ENCODE results near the gene RNF220.

Gene RNF220

GRCh38 chr1:44413740-44414139, 8.7 kb downstream of the RNF220 start:
- H3K4me3 ChIP-seq (ENCODE audit: low read depth, low read length), result no peak overlapping the region
- no peak for DNase-seq (ENCODE audit: low read depth)
- no peak for TF ChIP-seq CTCF (IDR thresholded peaks at IDR 0.05; ENCODE audit: control insufficient read depth, extremely low read depth, insufficient read depth)

DNA sequence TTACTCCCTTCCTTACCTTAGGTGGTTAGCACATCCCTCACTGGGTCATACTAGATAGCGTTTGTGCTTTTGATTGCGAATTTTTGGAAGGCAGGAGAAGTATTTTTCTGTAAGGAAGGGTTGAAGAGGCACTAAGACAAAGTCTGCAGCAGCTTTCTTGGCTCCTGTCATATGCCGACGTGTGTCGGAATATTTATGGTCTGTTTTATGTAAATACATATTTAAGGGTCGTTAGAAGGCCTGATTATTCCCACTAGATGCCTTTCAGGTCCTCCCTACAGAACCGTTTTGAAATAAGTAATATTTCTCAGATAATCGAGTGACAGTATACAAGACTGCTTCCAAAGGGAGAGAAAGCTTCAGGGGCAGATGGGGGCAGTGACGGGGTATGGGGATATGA, 10.0 kb downstream of the RNF220 start:
- TF ChIP-seq CTCF (IDR thresholded peaks at IDR 0.05; ENCODE audit: control insufficient read depth, extremely low read depth, insufficient read depth), result no peak
- H3K4me3 ChIP-seq (ENCODE audit: low read depth, low read length), result no peak overlapping the region
- no peak for DNase-seq (ENCODE audit: low read depth)

DNA sequence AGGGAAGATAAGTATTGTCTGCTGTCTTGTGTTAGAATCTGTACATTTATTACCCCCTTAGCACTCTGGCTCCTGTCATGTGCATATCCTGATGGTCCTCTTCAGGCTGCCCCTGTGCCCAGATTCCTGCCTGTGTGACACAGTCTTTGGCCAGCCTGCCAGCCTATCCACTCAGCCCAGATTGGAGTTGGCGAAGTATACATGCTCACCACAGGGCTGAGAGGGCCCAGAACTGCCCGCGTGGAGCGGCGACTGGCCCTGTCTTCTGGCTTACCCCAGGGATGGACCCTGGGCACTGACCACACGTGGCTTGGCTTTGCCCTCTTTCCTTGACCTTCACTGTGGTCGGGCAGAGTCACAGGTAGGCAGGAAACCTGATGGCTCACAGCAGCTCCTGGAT, 11.4 kb downstream of the RNF220 start:
- DNase-seq (ENCODE audit: low read depth), result no peak
- no peak overlapping the region for H3K4me3 ChIP-seq (ENCODE audit: low read depth, low read length)
- TF ChIP-seq CTCF (IDR thresholded peaks at IDR 0.05; ENCODE audit: control insufficient read depth, extremely low read depth, insufficient read depth), result no peak

DNA sequence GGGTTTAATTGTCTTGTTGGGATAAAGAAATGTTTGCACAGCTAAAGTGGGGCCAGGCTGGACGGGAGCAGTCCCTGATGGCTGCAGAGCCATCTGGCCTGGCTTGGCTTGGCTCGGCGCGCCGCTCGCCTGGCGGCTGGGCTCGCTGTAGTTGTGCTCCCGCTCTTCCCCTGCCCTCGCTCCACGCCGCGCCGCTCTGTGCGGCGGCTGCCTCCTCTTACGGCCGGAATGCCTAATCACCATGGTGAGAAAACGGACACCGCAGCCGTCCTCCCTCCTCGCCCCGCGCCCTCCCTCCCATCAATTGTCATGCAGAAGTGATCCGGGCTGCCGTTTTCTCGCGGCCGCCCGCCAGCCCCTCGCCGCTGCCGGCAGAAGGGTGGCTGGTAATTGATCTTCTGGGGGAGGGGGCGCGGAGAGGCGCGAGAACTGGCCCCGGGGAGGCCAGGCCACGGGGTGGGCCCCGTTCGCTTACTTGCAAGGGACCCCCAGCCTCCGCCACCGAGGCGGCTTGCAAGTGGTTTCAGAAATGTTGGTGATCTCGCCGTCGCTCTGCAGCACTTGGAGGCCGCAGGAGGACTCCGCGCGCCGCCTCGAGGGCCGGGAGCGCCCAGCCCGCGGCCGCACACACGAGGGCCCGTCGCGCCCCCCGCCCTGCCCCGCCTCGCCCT, 12.4 kb downstream of the RNF220 start:
- no peak for DNase-seq (ENCODE audit: low read depth)
- no peak for TF ChIP-seq CTCF (IDR thresholded peaks at IDR 0.05; ENCODE audit: control insufficient read depth, extremely low read depth, insufficient read depth)
- no peak overlapping the region for H3K4me3 ChIP-seq (ENCODE audit: low read depth, low read length)

DNA sequence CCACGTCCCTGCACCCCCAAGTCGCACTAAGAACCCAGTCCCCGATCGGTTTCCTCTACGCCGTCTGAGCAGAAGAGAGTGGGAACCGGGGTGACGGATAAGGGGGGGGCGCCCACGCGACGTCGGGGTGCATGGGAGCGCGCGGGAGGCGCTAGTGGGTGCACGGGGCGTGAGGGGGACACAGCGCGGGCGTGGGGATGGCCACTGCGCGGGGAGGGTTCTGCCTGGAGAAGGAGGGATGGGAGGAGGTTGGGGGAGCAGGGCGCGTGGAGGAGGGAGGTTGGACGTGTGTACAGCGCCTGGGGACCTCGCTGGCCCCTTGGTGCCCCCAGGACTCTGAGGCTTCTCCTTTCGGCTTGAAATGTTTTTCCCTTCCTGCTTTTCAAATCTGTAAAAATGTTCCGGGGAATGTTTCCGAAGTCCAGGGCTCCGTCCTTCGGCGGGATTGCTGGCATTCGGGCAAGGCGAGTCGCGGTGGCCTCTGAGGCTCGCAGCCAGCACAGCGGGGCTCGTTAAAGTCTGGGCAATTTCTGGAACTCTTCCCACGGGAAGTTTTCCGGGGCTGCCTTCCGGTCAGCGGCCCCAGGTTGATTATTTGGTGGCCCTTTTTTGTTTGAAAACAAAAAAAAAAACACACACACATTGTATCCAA, 13.1 kb downstream of the RNF220 start:
- DNase-seq (ENCODE audit: low read depth), result no peak
- H3K4me3 ChIP-seq (ENCODE audit: low read depth, low read length), result no peak overlapping the region
- no peak for TF ChIP-seq CTCF (IDR thresholded peaks at IDR 0.05; ENCODE audit: control insufficient read depth, extremely low read depth, insufficient read depth)

GRCh38 chr1:44419901-44420300, 14.8 kb downstream of the RNF220 start:
- TF ChIP-seq CTCF (IDR thresholded peaks at IDR 0.05; ENCODE audit: control insufficient read depth, extremely low read depth, insufficient read depth), result no peak
- no peak overlapping the region for H3K4me3 ChIP-seq (ENCODE audit: low read depth, low read length)
- DNase-seq (ENCODE audit: low read depth), result no peak

- no peak for DNase-seq (ENCODE audit: low read depth)
These were observed 15.5 kb downstream of the RNF220 start for GRCh38 chr1:44420535-44420934.

More at GRCh38 chr1:44420535-44420934, 15.5 kb downstream of the RNF220 start:
- no peak overlapping the region for H3K4me3 ChIP-seq (ENCODE audit: low read depth, low read length)
- no peak for TF ChIP-seq CTCF (IDR thresholded peaks at IDR 0.05; ENCODE audit: control insufficient read depth, extremely low read depth, insufficient read depth)
